Stimulated activated CD4-positive, alpha-beta T cell treated with anti-CD3 and anti-CD28 coated beads, Interleukin-2, amount 100 ng/mL, for 4 hours (primary cell): ENCODE measurements around the gene NEMP1.
"Not testable (repeated sequence)": the region's sequence is repeated elsewhere in the genome, so short reads cannot be mapped to it uniquely, and the experiment has no call there.

Experiments
- DNase-seq: peaks from one replicate; pipeline ENCODE4 v3.0.0-alpha.2; 2020; ENCODE audit warnings: low read depth

The NEMP1 gene

DNA sequence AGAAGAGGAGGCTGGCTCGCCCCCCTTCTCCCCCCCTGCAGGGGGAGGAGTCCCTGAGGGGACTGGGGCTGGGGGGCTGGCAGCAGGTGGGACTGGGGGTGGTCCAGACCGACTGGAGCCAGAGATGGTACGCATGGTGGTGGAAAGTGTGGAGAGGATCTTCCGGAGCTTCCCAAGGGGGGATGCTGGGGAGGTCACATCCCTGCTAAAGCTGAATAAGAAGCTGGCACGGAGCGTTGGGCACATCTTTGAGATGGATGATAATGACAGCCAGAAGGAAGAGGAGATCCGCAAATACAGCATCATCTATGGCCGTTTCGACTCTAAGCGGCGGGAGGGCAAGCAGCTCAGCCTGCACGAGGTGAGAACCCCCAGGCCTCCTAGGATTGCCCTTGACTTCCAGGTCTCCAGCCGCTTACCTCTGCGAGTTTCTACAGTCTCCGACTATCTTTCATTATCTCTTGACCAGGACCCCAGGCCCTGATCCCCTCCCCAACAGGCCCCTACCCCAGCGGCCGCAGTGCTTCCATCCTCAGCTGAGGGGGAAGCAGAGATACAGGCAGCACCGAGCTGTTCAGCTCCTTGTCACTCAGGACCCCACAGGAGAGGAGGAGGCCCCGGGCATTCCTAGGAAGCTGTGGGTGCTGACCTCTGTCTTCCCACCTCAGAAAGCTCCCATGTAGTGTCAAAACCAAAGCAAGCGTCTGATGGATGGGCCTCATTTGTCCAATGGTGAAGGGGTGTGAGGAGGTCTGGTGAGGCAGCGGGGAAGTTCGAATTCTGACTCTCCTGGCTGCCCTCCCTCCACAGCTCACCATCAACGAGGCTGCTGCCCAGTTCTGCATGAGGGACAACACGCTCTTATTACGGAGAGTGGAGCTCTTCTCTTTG lies 13.3 kb upstream of the NEMP1 start:
- no peak for DNase-seq

- DNase-seq = no peak
Measured at GRCh38 chr12:57090924-57091637, 12.5 kb upstream of the NEMP1 start.

- no peak for DNase-seq
Measured at GRCh38 chr12:57090490-57090889, 11.9 kb upstream of the NEMP1 start.

- DNase-seq = peak; percentile 62
Measured at GRCh38 chr12:57089271-57090245, 11.0 kb upstream of the NEMP1 start.

- peak; percentile 86 for DNase-seq
Measured at GRCh38 chr12:57088354-57089270, 10.0 kb upstream of the NEMP1 start, which contains the start of gene NAB2. Gene NAB2 (plus strand): TSS chr12:57089114. CDS start chr12:57089272, 158 bp downstream.

- DNase-seq = peak; percentile 90
Measured at GRCh38 chr12:57087691-57088353, 9.2 kb upstream of the NEMP1 start.

GRCh38 chr12:57087010-57087690 lies 8.6 kb upstream of the NEMP1 start:
- peak; percentile 96 for DNase-seq

GRCh38 chr12:57086493-57087009 lies 8.0 kb upstream of the NEMP1 start:
- peak; percentile 81 for DNase-seq

DNA sequence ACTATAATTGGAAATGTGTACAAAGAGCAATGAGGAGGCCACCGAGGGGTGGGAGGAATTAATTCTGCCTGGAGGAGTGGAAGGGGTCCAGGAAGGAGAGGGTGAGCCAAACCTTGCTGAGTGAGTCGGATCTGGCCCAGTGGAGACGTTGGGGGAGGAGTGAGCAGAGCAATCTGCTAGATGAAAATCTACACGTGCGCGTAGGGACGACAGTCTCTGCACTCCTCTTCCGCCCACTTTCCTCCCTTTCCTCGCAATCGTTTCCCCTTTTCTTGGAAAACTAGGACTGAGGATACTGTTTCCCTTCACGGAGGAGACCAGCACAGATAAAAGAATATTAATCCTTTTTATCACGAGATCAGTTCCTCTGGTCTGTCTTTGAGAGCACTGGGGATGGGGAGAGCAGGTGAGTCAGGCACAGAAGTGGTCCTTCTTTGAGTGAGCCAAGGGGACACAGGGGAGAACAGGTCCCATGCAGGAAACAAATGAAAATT lies 7.5 kb upstream of the NEMP1 start:
- DNase-seq = no peak

- no peak for DNase-seq
Measured at GRCh38 chr12:57080855-57081254, 2.3 kb upstream of the NEMP1 start.

DNA sequence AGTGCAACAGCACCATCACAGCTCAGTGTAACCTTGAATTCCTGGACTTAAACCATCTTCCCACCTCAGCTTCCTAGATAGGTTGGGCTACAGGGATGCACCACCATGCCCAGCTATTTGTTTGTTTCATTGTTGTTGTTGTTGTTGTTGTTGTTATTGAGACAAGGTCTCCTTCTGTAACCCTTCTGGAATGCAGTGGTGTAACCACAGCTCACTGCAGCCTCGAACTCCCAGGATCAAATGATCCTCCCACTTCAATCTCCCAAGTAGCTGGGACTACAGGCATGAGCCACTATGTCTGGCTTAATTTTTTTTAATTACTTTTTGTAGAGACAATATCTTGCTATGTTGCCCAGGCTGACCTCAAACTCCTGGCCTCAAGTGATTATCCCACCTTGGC lies 1.2 kb upstream of the NEMP1 start:
- DNase-seq = no peak

DNA sequence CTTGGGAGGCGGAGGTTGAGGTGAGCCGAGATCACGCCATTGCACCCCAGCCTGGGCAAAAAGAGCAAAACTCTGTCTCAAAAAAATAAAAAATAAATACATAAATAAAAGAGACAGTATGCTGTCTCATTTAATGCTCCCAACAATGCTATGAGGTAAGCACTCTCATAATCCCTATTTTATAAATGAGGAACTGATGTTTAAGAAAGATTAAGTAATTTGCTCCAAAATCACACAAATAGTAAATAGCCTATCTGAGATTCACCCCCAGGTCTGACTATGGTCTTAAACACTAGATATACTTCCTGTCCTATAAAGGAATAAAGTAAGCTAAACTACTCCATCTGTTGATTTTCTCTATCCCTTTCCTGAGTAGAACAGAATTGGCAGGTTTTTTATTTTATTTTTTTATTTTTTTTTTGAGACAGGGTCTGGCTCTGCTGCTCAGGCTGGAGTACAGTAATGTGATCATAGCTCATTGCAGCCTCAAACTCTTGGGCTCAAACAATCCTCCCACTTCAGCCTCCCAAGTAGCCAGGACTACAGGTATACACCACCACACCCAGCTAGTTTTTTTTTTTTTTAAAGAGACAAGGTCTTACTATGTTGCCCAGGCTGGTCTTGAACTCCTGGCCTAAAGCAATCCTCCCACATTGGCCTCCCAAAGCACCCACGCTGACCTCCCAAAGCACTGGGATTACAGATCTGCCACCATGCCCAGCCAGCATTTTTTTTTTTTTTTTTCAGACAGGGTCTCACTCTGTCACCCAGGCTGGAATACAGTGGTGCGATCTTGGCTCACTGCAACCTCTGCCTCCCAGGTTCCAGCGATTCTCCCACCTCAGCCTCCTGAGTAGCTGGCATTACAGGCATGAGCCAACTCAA lies 4.8 kb downstream of the NEMP1 start:
- not testable (repeated sequence) for DNase-seq

- DNase-seq = no peak
Measured at GRCh38 chr12:57072661-57073060, 5.9 kb downstream of the NEMP1 start.

GRCh38 chr12:57069523-57069922 lies 9.1 kb downstream of the NEMP1 start:
- peak; percentile 52 for DNase-seq

- DNase-seq = no peak
Measured at GRCh38 chr12:57066245-57066644, 12.3 kb downstream of the NEMP1 start.

- peak; percentile 67 for DNase-seq
Measured at GRCh38 chr12:57063991-57064685, 14.5 kb downstream of the NEMP1 start.

DNA sequence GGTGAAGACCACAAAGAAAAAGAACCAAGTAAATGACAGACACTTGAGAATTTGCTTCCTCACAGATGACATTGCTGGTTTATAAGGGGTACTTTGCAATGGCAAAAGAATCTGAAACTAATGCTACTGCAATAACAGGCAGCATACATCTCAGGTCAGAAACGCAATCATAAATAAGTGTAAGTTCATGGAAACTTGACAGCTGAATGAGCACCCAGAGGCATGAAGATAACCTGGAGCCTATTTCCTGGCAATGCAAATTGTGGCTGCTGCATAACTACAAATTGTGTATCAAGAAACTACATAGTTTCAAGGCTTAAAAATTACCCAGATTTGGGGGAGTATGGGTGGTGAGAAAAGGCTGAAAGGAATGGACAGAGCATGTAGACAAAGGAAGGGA lies 20.1 kb downstream of the NEMP1 start:
- DNase-seq = no peak
